HL-60 (cell line): ENCODE data around the gene SIGMAR1.

Experiments
- CTCF ChIP-seq: IDR thresholded peaks from one replicate; pipeline ENCODE4 v1.5.1; 2011; ENCODE audit warnings: low read length, control low read depth, inconsistent platforms; ENCODE audit not compliant: insufficient read depth
- GABPA ChIP-seq: IDR thresholded peaks from 2 replicates; pipeline ENCODE4 v1.6.1; 2012; ENCODE audit warnings: low read depth
- POLR2AphosphoS5 ChIP-seq: IDR thresholded peaks from 2 replicates; pipeline ENCODE4 v1.6.1; 2012; ENCODE audit warnings: low read depth
- REST ChIP-seq: IDR thresholded peaks from 2 replicates; pipeline ENCODE4 v1.6.1; 2012; ENCODE audit warnings: low read depth; ENCODE audit not compliant: insufficient replicate concordance
- SPI1 ChIP-seq: IDR thresholded peaks from 2 replicates; pipeline ENCODE4 v1.6.1; 2012; ENCODE audit warnings: low read depth, mild to moderate bottlenecking, borderline replicate concordance

GRCh38 chr9:34599546-34599945, 38.0 kb downstream of the SIGMAR1 start:
- TF ChIP-seq CTCF (no peak), POLR2AphosphoS5 (no peak), SPI1 (no peak), GABPA (no peak), REST (no peak)
